HepG2 (cell line): ENCODE measurements around the gene KRTAP12-4. TPM values are rescaled to one million over a fixed set of nuclear protein-coding genes. Genes with fewer than 3 reads are reported as not detected.

Experiments
- CBFB ChIP-seq: sonication (generic); formaldehyde crosslinking; IDR thresholded peaks from 2 replicates; pipeline ENCODE4 v1.4.0; 2020; ENCODE audit warnings: missing genetic modification reagents
- FOXC1 ChIP-seq: sonication (generic); formaldehyde crosslinking; IDR thresholded peaks from 2 replicates; pipeline ENCODE4 v1.8.0; 2022; ENCODE audit warnings: mild to moderate bottlenecking, missing genetic modification reagents, borderline replicate concordance
- HNF1A ChIP-seq, 2 experiments: sonication (generic) in 1 of 2; formaldehyde crosslinking in 1 of 2; IDR thresholded peaks; 2 replicates each; pipeline versions ENCODE4 v1.4.0 to v1.6.1; 2016 to 2020; ENCODE audit warnings: borderline replicate concordance in 1 of 2, low read depth in 1 of 2, mild to moderate bottlenecking in 1 of 2, missing genetic modification reagents in 1 of 2
- KLF6 ChIP-seq: IDR thresholded peaks from 2 replicates; pipeline ENCODE4 v1.8.0; 2016; ENCODE audit warnings: missing biosample characterization, missing genetic modification reagents
- PRDM15 ChIP-seq: sonication (generic); formaldehyde crosslinking; IDR thresholded peaks from 2 replicates; pipeline ENCODE4 v1.4.0; 2020; ENCODE audit warnings: missing genetic modification reagents
- RBAK ChIP-seq: sonication (generic); formaldehyde crosslinking; IDR thresholded peaks from 2 replicates; pipeline ENCODE4 v1.5.1; 2020; ENCODE audit warnings: mild to moderate bottlenecking, missing genetic modification reagents
- SNAPC2 ChIP-seq: sonication (generic); formaldehyde crosslinking; IDR thresholded peaks from 2 replicates; pipeline ENCODE4 v1.8.1; 2022; ENCODE audit warnings: mild to moderate bottlenecking, missing genetic modification reagents
- TRIM22 ChIP-seq: fragments of 450-650 bp; IDR thresholded peaks from 2 replicates; pipeline ENCODE4 v1.6.1; 2017
- ZGPAT ChIP-seq: IDR thresholded peaks from 2 replicates; pipeline ENCODE4 v1.6.1; 2016; ENCODE audit warnings: mild to moderate bottlenecking
- ZIK1 ChIP-seq: sonication (generic); formaldehyde crosslinking; IDR thresholded peaks from 2 replicates; pipeline ENCODE4 v1.5.0; 2020; ENCODE audit warnings: mild to moderate bottlenecking, low read depth, missing genetic modification reagents, borderline replicate concordance
- ZNF605 ChIP-seq: sonication (generic); formaldehyde crosslinking; IDR thresholded peaks from 2 replicates; pipeline ENCODE4 v1.8.0; 2022; ENCODE audit warnings: mild to moderate bottlenecking, missing genetic modification reagents
- ZNF687 ChIP-seq: sonication (generic); formaldehyde crosslinking; IDR thresholded peaks from 2 replicates; pipeline ENCODE4 v1.5.1; 2020; ENCODE audit warnings: mild to moderate bottlenecking, missing genetic modification reagents, moderate library complexity
- polyA plus RNA-seq, 8 experiments: library from polyadenylated mRNA; depleted of rRNA in 3 of 8; stranded (reverse) in 7 of 8; unstranded in 1 of 8; fragments of >200 nt; fragmentation: Illumina TruSeq in 4 of 8; extraction: Trizol in 4 of 8; gene quantifications; 2 replicates each; pipeline versions ENCODE4 v1.2.1 to v1.2.3, GENCODE V29; 2011 to 2016; ENCODE audit warnings: low read depth in 4 of 8, missing spikeins in 1 of 8, mixed read lengths in 1 of 8; ENCODE audit not compliant: insufficient read depth in 1 of 8
- total RNA-seq, 5 experiments: library from RNA; depleted of rRNA; stranded (reverse); fragments of >200 nt; fragmentation: Illumina TruSeq; extraction: Trizol; gene quantifications; 2 replicates each; pipeline ENCODE4 v1.2.3, GENCODE V29; 2016; ENCODE audit warnings: low read depth in 1 of 5

KRTAP12-4 gene
- total and polyA plus RNA-seq, 2 of the 13 experiments (the other 11 are each of a cell fraction or from before 2014, with no cell fraction given) = not detected

GRCh38 chr21:44700101-44701022, 45.9 kb upstream of the KRTAP12-4 start (continued):
- no peak for TF ChIP-seq RBAK (CRISPR knock-in tag)
- peak; percentile 73 for TF ChIP-seq ZNF687 (CRISPR knock-in tag)
- no peak for TF ChIP-seq SNAPC2 (CRISPR knock-in tag)
- no peak for TF ChIP-seq KLF6 (CRISPR knock-in tag)
- TF ChIP-seq ZGPAT (CRISPR knock-in tag) = peak; percentile 54; the same call in 1 of the 2 replicates
- no peak for TF ChIP-seq ZNF605 (CRISPR knock-in tag)
- no peak for TF ChIP-seq CBFB (CRISPR knock-in tag)
- no peak; the same call in 1 of the 2 replicates for TF ChIP-seq PRDM15 (CRISPR knock-in tag)
- TF ChIP-seq HNF1A (IDR thresholded peaks at IDR 0.05; ENCODE audit: low read depth) = no peak
- TF ChIP-seq HNF1A (CRISPR knock-in tag; IDR thresholded peaks at IDR 0.05; ENCODE audit: borderline replicate concordance) = no peak
- peak; percentile 55; the same call in 1 of the 2 replicates for TF ChIP-seq FOXC1 (CRISPR knock-in tag)
- TF ChIP-seq ZIK1 = no peak
- TF ChIP-seq TRIM22 = no peak
